ENCODE data around the gene PAM.

DNA sequence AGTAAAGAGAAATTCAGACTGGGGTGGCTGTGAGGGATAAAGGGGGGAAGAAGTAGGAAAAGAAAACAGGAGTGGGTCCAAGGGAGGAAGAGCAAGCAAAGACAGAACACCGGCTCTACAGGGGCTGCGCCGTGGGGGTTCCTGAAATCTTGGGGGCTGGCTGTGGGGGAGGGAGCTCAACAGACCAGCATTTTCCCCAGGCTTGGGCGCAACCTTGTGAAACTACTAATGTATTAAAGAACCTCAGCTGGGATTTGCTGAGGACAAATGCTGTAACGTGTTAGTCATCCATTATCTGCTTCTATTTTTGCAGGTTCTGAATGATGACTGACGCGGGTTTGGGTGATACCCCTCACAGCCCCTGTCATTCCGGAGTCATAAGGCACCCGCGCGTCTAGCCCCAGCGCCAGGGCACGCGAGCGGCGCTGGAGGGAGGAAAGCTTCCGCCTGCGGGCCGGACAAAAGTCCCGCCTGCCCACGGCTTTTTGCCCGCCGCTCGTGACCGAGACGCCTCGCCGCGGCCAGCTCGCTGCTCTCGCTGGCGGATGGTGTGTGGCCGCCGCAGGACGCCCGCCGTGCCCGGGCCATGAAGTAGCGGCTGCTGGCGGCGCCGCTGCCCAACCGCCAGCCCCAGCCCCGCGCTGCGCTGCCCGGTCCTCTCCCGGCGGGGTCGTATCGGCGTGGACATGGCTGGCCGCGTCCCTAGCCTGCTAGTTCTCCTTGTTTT, 110.6 kb downstream of the PAM start:
- TF ChIP-seq CTCF (IDR thresholded peaks at IDR 0.05) (no peak), POLR2A (IDR thresholded peaks at IDR 0.05) (peak; percentile 54 to 89)
